HG02623 (cell line): ENCODE results near the gene ASPDH.

ENCODE experiments used
- ATAC-seq: cut with Tn5 transposase; IDR thresholded peaks from one replicate; pipeline ENCODE4 v1.9.1; 2021; ENCODE audit warnings: moderate library complexity; ENCODE audit not compliant: unreplicated experiment

Gene ASPDH

GRCh38 chr19:50498219-50499056 is 15.3 kb downstream of the ASPDH start:
- ATAC-seq, result no peak

DNA sequence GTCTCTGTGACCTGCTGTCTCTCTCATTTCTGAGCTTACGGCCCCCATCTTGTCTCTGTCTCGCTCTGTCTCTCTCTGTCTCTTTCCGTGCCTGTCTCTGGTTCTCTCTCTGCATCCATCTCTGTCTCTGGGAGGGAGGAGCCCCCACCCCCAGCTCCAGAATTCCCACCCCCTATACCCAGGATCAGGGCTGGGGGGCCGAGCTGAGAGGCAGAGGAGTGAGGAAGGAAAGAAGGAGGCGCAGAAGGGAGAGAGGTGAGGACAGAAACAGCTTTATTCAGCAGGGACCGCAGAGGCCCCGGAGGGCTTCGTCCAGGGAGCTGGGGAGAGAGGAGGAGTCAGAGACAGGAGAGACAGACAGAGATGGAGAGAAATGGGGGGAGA is 16.7 kb downstream of the ASPDH start:
- ATAC-seq, result no peak

- no peak for ATAC-seq
These were observed 17.3 kb downstream of the ASPDH start for GRCh38 chr19:50496189-50497021.

GRCh38 chr19:50495020-50495531 is 18.6 kb downstream of the ASPDH start:
- no peak for ATAC-seq

DNA sequence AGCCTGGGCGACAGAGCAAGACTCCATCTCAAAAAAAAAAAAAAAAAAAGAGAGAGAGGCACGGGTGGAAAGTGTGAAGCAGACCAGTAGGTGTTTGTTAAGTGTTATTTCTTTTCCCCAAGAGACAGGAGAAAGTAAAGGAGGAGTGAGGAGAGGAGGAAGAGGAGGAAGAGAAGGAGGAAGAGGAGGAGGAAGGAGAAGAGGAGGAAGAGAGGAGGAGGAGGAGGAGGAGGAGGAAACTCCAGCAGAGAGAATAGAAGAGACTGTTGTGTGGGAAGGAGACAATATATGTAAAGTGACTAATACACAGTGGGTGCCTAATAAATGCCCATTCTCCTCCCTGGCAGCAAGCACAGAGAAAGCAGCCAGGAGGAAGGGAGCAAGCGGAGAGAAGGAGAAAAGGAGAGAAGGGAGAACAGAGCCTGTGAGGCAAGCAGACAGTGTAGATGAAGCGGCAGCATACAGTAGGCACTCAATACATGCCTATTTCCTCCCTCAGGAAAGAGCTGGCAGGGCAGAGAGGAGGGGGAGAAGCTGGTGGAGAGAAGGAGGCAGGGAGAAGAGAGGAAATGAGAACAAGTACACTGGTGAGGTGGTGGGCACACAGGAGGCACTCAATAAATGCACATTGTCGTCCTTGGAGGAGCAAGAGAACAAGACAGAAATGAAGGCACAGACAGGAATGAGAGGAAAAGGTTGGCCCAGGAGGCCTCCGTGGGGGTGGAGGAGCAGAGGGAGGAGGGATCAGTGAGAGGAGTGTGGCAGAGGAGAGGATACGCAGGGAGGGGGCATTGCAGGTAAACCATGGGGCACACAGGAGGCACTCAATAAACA is 19.3 kb downstream of the ASPDH start:
- ATAC-seq, result no peak

- no peak for ATAC-seq
These were observed 20.5 kb downstream of the ASPDH start for GRCh38 chr19:50493171-50493570.

GRCh38 chr19:50492303-50493052 is 21.2 kb downstream of the ASPDH start:
- ATAC-seq, result no peak

DNA sequence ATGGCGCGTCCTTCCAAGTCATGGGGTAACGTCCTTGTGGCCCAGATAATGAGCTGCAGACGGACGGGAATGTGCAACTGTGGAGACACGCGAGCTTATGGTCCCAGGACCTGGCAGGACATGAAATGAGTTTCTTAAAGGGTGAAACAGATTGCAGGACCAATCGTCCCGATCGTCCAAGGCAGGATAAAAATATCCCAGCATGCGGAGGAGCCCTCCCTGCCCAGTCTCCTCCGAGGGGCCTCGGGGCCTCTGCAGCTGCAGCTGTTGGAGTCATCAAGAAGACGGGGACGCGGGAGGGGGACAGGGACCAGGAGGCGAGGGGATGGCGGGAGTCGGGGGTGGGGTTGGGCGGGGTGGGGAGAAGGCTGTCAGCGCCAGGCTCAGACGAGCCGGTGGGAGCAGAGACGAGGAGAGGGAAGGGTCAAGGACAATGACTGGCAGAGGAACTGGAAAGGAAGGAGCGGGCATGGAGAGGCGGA is 22.7 kb downstream of the ASPDH start:
- ATAC-seq, result no peak

- no peak for ATAC-seq
These were observed 23.3 kb downstream of the ASPDH start for GRCh38 chr19:50490411-50490811.

DNA sequence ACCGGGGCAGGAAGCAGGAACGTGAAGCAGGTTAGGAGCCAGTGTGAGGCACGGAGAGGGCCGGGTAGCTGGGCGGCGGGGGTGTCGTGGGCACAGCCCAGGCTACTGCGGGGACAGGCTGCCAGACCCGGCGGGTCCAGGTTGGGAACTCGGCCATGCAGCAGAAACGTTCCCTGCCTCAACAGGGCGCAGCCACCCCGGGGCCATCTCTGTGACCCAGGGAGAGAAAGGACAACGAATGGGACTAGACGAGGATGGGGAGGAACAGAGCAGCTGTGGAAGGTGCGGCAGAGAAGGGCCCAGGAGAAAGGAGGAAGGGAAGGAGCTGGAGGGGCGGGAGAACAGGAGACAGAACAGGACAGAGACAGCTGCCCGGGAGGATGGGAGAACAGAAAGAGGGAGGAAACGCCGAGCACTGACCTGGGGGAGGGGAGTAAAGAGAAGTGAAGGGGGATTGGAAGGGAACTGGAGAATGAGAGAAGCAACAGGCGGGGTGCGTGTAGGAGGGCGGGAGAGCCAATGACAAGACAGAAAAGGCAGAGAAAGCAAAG is 24.2 kb downstream of the ASPDH start:
- no peak for ATAC-seq

GRCh38 chr19:50488389-50489194 is 25.1 kb downstream of the ASPDH start:
- ATAC-seq, result no peak

DNA sequence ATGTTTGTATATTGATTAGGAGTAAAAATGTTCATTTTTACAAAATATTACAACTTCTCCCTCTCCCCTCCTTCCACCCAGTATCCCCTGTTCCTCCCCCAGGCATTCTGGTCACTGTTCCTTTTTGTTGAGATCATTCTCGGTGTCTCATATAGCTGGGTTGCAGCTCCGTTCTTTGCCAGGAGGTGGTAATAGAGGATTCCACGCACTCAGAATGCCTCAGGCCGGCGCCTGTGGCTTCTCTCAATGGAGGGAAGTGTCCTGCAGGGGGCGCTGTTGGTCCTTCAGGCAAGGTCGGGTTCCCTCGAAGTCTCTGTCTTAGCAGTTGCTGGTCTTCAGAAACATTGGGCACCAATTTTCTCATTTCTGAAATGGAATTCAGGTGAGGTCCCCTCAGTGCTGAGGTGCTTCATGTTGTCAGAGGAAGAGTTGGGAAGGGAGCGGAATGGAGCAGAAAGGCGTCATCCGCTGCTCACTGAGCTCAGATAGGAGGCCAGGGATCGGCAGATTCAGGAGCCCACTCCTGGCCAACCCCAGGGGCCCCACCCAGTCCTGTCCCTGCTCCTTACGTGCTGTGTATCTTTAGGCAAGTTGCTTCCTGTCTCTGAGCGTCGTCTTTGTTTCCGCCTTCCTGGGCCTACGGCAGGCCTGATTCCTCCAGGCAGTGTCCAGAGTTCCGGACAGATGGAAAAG is 26.7 kb downstream of the ASPDH start:
- no peak for ATAC-seq

GRCh38 chr19:50485284-50485955 is 28.3 kb downstream of the ASPDH start:
- no peak for ATAC-seq

DNA sequence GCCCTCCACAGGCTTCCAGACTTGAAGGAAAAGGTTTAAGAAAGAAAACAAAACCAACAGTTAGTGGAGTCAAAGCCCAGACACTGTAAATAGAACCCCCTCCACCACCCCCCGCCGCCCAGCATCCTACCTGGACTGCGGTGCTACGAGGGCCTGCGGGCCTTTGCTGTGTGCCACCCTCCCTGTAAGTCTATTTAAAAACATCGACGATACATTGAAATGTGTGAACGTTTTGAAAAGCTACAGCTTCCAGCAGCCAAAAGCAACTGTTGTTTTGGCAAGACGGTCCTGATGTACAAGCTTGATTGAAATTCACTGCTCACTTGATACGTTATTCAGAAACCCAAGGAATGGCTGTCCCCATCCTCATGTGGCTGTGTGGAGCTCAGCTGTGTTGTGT is 30.8 kb downstream of the ASPDH start:
- ATAC-seq, result no peak

- no peak for ATAC-seq
These were observed 31.4 kb downstream of the ASPDH start for GRCh38 chr19:50482271-50482855.

DNA sequence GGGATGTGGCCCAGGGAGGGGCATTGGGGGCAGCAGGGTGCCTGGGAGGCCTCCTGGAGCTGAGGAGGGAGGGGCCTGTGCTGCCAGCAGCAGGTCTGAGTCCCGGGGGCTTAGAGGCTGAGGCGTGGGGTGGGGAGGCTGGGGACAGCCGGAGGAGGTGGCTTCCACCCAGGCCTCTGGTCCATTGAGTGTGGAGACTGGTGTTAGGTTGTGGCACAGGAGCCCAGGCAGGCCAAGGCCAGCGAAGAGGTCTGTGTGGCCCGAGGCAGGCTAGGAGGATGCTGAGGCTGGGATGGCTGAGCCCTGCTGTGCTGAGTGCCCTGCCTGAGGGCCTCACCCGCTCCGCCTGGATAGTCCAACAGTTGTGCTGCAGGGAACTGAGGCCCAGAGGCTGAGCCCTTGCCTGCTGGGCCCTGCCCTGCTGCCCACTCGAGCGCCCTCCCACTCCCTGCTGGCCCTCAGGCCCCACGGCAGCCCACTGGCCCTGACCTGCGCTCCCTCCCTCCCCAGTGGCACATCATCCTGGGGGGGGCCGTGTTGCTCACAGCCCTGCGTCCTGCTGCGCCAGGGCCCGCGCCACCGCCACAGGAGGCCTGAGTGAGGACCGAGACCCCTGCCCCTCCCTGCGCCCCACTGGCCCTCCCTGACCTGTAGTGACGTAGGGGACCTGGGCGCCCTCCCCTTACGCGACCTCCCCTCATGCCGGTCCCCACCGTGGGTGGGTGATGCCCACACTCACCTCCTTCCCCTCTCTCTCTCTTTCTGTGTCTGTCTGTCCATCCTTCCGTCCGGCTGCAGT is 32.2 kb downstream of the ASPDH start:
- no peak for ATAC-seq
